ENCODE results near the gene GALNT3. TPM values are rescaled to one million over a fixed set of nuclear protein-coding genes. Genes with fewer than 3 reads are reported as not detected.

Gene GALNT3
- total and polyA plus RNA-seq, 2 of the 13 experiments (the other 11 are each of a cell fraction or from before 2014, with no cell fraction given), result 0.29 to 0.30 TPM

- TF ChIP-seq FOXK2 (IDR thresholded peaks at IDR 0.05) (no peak), ZBTB46 (CRISPR knock-in tag; IDR thresholded peaks at IDR 0.05; ENCODE audit: borderline replicate concordance) (no peak), ZSCAN22 (CRISPR knock-in tag; IDR thresholded peaks at IDR 0.05) (no peak), ZNF260 (CRISPR knock-in tag; IDR thresholded peaks at IDR 0.05; ENCODE audit: borderline replicate concordance, low read depth) (no peak), ZMYM3 (CRISPR knock-in tag; IDR thresholded peaks at IDR 0.05) (no peak), ZFP82 (CRISPR knock-in tag; IDR thresholded peaks at IDR 0.05; ENCODE audit: borderline replicate concordance) (no peak)
- Histone ChIP-seq H3K4me3 (replicated peaks in 1 of 3; ENCODE audit: insufficient read depth in 1 of 3, low read depth in 2 of 3, low read length in 3 of 3) (no peak overlapping the region), H3K9me3 (ENCODE audit: low read length) (no peaks in the 10 kb centered on the region), H3K36me3 (replicated peaks in 1 of 2; ENCODE audit: control insufficient read depth in 1 of 2, insufficient read depth in 2 of 2, low read length in 2 of 2) (no peaks in the 10 kb centered on the region), H2AFZ (ENCODE audit: low read length) (no peak overlapping the region), H3K27me3 (ENCODE audit: control insufficient read depth in 1 of 2, insufficient read depth in 2 of 2, low read length in 2 of 2) (0 out of 5 replicates have a peak, but pooled peaks cover 0 to 3% of the 10 kb centered on the region in 2 experiments), H3K27ac (ENCODE audit: extremely low read length, insufficient read depth, low read length) (no peak overlapping the region), H3K4me1 (ENCODE audit: insufficient read depth, low read length) (no peaks in the 10 kb centered on the region), H3K4me2 (ENCODE audit: low read depth, low read length) (no peak overlapping the region), H4K20me1 (ENCODE audit: insufficient read depth, low read length) (no peaks in the 10 kb centered on the region), H3K79me2 (ENCODE audit: insufficient read depth, low read length) (no peaks in the 10 kb centered on the region), H3K9ac (ENCODE audit: insufficient read depth, low read depth, low read length) (no peak overlapping the region)
- no TSS peak for BruUV-seq (replicated peaks)
- ChIA-PET POLR2A (no interaction called here), CTCF (ENCODE audit: low intra/inter-chr PET ratio, low total read pairs) (no interaction called here)
- in situ Hi-C loops (cut with HindIII; ENCODE audit: extremely low pct_ligation_motif_present, low pct_unique_long_range_greater_than_20kb) (no loop called here), intact Hi-C loops (cut with micrococcal nuclease; ENCODE audit: unreplicated experiment) (no loop called here)
- WGBS (ENCODE audit: low lambda C conversion rate), result 0% methylated on average over 1 of the region's 1 CpG
- ATAC-seq, result no peak
- no peak for FAIRE-seq
- no peak for DNase-seq (ENCODE audit: low spot score)
Measured at GRCh38 chr2:165787334-165787733, 6.7 kb downstream of the GALNT3 start.

DNA sequence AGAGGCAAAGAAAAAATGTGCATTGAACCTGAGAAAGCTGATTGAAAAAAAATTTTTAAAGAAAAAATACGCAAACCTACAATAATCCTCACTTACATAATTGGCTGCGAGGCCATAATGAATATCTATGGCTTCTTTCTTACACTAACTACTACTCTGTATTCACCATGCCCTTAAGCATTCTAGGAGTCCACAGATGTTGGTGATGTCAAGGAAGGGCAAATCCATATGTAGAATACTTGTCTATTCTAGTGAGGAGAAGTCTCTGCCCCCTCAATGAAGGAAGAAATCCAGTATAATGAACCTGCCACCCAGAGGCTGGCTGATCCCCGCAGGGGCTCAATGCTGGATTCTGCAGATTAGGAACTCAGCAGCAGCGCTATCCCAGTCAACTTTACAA is 14.3 kb downstream of the GALNT3 start:
- ATAC-seq (no peak), DNase-seq (ENCODE audit: low spot score) (no peak), FAIRE-seq (no peak)
- no TSS peak for BruUV-seq (replicated peaks)
- ChIA-PET POLR2A (no interaction called here), CTCF (ENCODE audit: low intra/inter-chr PET ratio, low total read pairs) (interaction anchor here (1.3 to 1.8 kb wide), 2 partner anchors 378 to 541 kb away, joined by 4 to 14 read pairs; partner anchors contain the start of gene SCN2A)
- H3K4me1 ChIP-seq (ENCODE audit: insufficient read depth, low read length), result no peaks in the 10 kb centered on the region
- in situ Hi-C loops (cut with HindIII; ENCODE audit: extremely low pct_ligation_motif_present, low pct_unique_long_range_greater_than_20kb) (loop anchor here (5.0 kb wide), 1 partner anchor 377 kb away; no protein-coding TSS in a partner anchor), intact Hi-C loops (cut with micrococcal nuclease; ENCODE audit: unreplicated experiment) (loop anchor here (1.0 to 5.0 kb wide), 4 partner anchors 207 to 541 kb away; partner anchors contain the start of gene SCN2A)
- no peaks in the 10 kb centered on the region for H3K36me3 ChIP-seq (replicated peaks in 1 of 2; ENCODE audit: control insufficient read depth in 1 of 2, insufficient read depth in 2 of 2, low read length in 2 of 2)
- H3K4me3 ChIP-seq (replicated peaks in 1 of 3; ENCODE audit: insufficient read depth in 1 of 3, low read depth in 2 of 3, low read length in 3 of 3), result no peak overlapping the region
- no peak overlapping the region for H3K27ac ChIP-seq (ENCODE audit: extremely low read length, insufficient read depth, low read length)
- H2AFZ ChIP-seq (ENCODE audit: low read length), result no peak overlapping the region
- H3K9me3 ChIP-seq (ENCODE audit: low read length), result peaks cover 5% of the 10 kb centered on the region; the same call in 1 of the 2 replicates
- TF ChIP-seq PHF20 (CRISPR knock-in tag; IDR thresholded peaks at IDR 0.05) (no peak), ZC3H4 (CRISPR knock-in tag; IDR thresholded peaks at IDR 0.05; ENCODE audit: borderline replicate concordance) (no peak), PCBP2 (optimal IDR thresholded peaks at IDR 0.05; ENCODE audit: low read depth, low read length, poor library complexity, severe bottlenecking) (no peak), ZNF572 (CRISPR knock-in tag; IDR thresholded peaks at IDR 0.05) (no peak)
- TF ChIP-seq, protein P1, sequence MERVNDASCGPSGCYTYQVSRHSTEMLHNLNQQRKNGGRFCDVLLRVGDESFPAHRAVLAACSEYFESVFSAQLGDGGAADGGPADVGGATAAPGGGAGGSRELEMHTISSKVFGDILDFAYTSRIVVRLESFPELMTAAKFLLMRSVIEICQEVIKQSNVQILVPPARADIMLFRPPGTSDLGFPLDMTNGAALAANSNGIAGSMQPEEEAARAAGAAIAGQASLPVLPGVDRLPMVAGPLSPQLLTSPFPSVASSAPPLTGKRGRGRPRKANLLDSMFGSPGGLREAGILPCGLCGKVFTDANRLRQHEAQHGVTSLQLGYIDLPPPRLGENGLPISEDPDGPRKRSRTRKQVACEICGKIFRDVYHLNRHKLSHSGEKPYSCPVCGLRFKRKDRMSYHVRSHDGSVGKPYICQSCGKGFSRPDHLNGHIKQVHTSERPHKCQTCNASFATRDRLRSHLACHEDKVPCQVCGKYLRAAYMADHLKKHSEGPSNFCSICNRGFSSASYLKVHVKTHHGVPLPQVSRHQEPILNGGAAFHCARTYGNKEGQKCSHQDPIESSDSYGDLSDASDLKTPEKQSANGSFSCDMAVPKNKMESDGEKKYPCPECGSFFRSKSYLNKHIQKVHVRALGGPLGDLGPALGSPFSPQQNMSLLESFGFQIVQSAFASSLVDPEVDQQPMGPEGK (CRISPR knock-in tag; IDR thresholded peaks at IDR 0.05), result no peak
- no peaks in the 10 kb centered on the region for H3K27me3 ChIP-seq (ENCODE audit: control insufficient read depth in 1 of 2, insufficient read depth in 2 of 2, low read length in 2 of 2)
- no peak overlapping the region for H3K4me2 ChIP-seq (ENCODE audit: low read depth, low read length)
- 25% methylated on average over 3 of the region's 4 CpGs for WGBS (ENCODE audit: low lambda C conversion rate)
- H3K9ac ChIP-seq (ENCODE audit: insufficient read depth, low read depth, low read length), result no peak overlapping the region
- H4K20me1 ChIP-seq (ENCODE audit: insufficient read depth, low read length), result no peaks in the 10 kb centered on the region
- no peaks in the 10 kb centered on the region for H3K79me2 ChIP-seq (ENCODE audit: insufficient read depth, low read length)

All from HepG2 (cell line).